DOHH2 (cell line): ENCODE measurements around the gene FFAR1.
"Not testable (repeated sequence)": the region's sequence is repeated elsewhere in the genome, so short reads cannot be mapped to it uniquely, and the experiment has no call there.

Experiments used
- H3F3A ChIP-seq: fragments of 200-600 bp; sonication (generic), shearing (Covaris generic); 2 replicates; pipeline ENCODE4 v1.6.0; 2016; ENCODE audit warnings: antibody characterized with exemption, mild to moderate bottlenecking; ENCODE audit not compliant: control insufficient read depth, insufficient read depth
- H3K27ac ChIP-seq: fragments of 200-600 bp; sonication (generic); 2 replicates; pipeline ENCODE4 v1.5.1; 2014; ENCODE audit warnings: low read depth, mild to moderate bottlenecking, low read length, moderate library complexity
- H3K27me3 ChIP-seq: fragments of 200-600 bp; sonication (generic); 2 replicates; pipeline ENCODE4 v1.6.1; 2014; ENCODE audit warnings: mild to moderate bottlenecking, low read length, mixed read lengths; ENCODE audit not compliant: control insufficient read depth
- H3K36me3 ChIP-seq: fragments of 200-600 bp; sonication (generic); 2 replicates; pipeline ENCODE4 v1.6.1; 2014; ENCODE audit warnings: mild to moderate bottlenecking, low read length, moderate library complexity, mixed read lengths; ENCODE audit not compliant: control insufficient read depth
- H3K4me1 ChIP-seq: fragments of 200-600 bp; sonication (generic); 2 replicates; pipeline ENCODE4 v1.6.1; 2014; ENCODE audit warnings: mild to moderate bottlenecking, low read length, mixed read lengths; ENCODE audit not compliant: control insufficient read depth
- H3K4me2 ChIP-seq: fragments of 200-600 bp; sonication (generic); 2 replicates; pipeline ENCODE4 v1.6.0; 2014; ENCODE audit warnings: mild to moderate bottlenecking, low read length, moderate library complexity
- H3K4me3 ChIP-seq: fragments of 200-600 bp; sonication (generic); 2 replicates; pipeline ENCODE4 v1.5.1; 2014; ENCODE audit warnings: mild to moderate bottlenecking, low read length, mixed read lengths
- H3K79me2 ChIP-seq: fragments of 200-600 bp; sonication (generic); 2 replicates; pipeline ENCODE4 v1.6.1; 2014; ENCODE audit warnings: mild to moderate bottlenecking, low read length, mixed read lengths; ENCODE audit not compliant: control insufficient read depth
- H3K9me2 ChIP-seq: fragments of 200-600 bp; sonication (generic); replicated peaks from 2 replicates; pipeline ENCODE4 v1.6.1; 2014; ENCODE audit warnings: mild to moderate bottlenecking, low read length, mixed read lengths; ENCODE audit not compliant: control insufficient read depth
- H3K9me3 ChIP-seq: fragments of 200-600 bp; sonication (generic); 2 replicates; pipeline ENCODE4 v1.6.1; 2014; ENCODE audit warnings: antibody characterized with exemption, low read length, mixed read lengths; ENCODE audit not compliant: control insufficient read depth, insufficient read depth
- H4K20me1 ChIP-seq: fragments of 200-600 bp; sonication (generic); 2 replicates; pipeline ENCODE4 v1.6.0; 2014; ENCODE audit warnings: low read depth, mild to moderate bottlenecking, antibody characterized with exemption, low read length, moderate library complexity; ENCODE audit not compliant: control insufficient read depth, insufficient read depth
- EZH2phosphoT487 ChIP-seq: fragments of 200-600 bp; sonication (generic); IDR thresholded peaks from 2 replicates; pipeline ENCODE4 v1.6.1; 2017; ENCODE audit warnings: borderline replicate concordance, mild to moderate bottlenecking, antibody characterized with exemption, low read length, moderate library complexity, mixed read lengths
- TF ChIP-seq, protein P1 (sequence below): fragments of 200-600 bp; sonication (generic); IDR thresholded peaks from one replicate; pipeline ENCODE4 v1.5.1; 2014; ENCODE audit warnings: antibody characterized with exemption, mild to moderate bottlenecking, low read depth, low read length; ENCODE audit not compliant: poor library complexity, severe bottlenecking

Gene FFAR1

DNA sequence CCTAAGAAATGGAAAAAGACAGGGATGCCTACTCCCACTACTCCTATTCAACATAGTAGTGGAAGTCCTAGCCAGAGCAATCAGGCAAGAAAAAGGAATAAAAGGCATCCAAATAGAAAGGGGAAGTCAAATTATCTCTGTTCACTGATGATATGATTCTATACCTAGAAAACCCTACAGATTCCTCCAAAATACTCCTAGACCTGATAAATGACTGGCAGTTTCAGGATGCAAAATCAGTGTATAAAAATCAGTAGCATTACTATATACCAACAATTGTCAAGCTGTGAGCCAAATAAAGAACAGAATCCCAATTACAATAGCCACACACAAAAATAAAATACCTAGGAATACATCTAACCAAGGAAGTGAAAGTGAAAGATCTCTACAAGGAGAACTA is 21.8 kb downstream of the FFAR1 start:
- H3K27ac ChIP-seq = no peak overlapping the region
- TF ChIP-seq EZH2phosphoT487 = no peak
- TF ChIP-seq, protein P1, sequence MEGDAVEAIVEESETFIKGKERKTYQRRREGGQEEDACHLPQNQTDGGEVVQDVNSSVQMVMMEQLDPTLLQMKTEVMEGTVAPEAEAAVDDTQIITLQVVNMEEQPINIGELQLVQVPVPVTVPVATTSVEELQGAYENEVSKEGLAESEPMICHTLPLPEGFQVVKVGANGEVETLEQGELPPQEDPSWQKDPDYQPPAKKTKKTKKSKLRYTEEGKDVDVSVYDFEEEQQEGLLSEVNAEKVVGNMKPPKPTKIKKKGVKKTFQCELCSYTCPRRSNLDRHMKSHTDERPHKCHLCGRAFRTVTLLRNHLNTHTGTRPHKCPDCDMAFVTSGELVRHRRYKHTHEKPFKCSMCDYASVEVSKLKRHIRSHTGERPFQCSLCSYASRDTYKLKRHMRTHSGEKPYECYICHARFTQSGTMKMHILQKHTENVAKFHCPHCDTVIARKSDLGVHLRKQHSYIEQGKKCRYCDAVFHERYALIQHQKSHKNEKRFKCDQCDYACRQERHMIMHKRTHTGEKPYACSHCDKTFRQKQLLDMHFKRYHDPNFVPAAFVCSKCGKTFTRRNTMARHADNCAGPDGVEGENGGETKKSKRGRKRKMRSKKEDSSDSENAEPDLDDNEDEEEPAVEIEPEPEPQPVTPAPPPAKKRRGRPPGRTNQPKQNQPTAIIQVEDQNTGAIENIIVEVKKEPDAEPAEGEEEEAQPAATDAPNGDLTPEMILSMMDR = no peak
- no peak overlapping the region for H3K4me2 ChIP-seq
- no peak overlapping the region for H3K4me3 ChIP-seq
- H3F3A ChIP-seq = no peaks in the 10 kb centered on the region
- H3K27me3 ChIP-seq = peaks cover 39% of the 10 kb centered on the region
- no peaks in the 10 kb centered on the region for H3K4me1 ChIP-seq
- H3K79me2 ChIP-seq = no peaks in the 10 kb centered on the region
- H4K20me1 ChIP-seq = no peaks in the 10 kb centered on the region
- H3K36me3 ChIP-seq = no peaks in the 10 kb centered on the region
- H3K9me3 ChIP-seq = peaks cover 2% of the 10 kb centered on the region; the same call in 1 of the 2 replicates
- no peaks in the 10 kb centered on the region for H3K9me2 ChIP-seq

GRCh38 chr19:35370722-35371121 is 23.0 kb downstream of the FFAR1 start, which contains the start of gene GPR42:
Gene GPR42, plus strand, starts transcription at chr19:35371068. Its CDS starts 292 bp downstream, at chr19:35371360.
- H3K4me3 ChIP-seq = no peak within 1 kb of the TSS
- H3K4me1 ChIP-seq = no peaks in the 10 kb centered on the region
- TF ChIP-seq, protein P1 = no peak
- no peak for TF ChIP-seq EZH2phosphoT487
- peaks cover 2% of the 10 kb centered on the region; the same call in 1 of the 2 replicates for H3K9me3 ChIP-seq
- no peaks in the 10 kb centered on the region for H3K79me2 ChIP-seq
- no peaks in the 10 kb centered on the region for H3K9me2 ChIP-seq
- no peak within 1 kb of the TSS for H3K27ac ChIP-seq
- H4K20me1 ChIP-seq = no peaks in the 10 kb centered on the region
- no peak within 1 kb of the TSS for H3K4me2 ChIP-seq
- H3K36me3 ChIP-seq = no peaks in the 10 kb centered on the region
- peaks cover 38% of the 10 kb centered on the region for H3K27me3 ChIP-seq
- H3F3A ChIP-seq = no peaks in the 10 kb centered on the region

GRCh38 chr19:35373492-35373891 is 25.8 kb downstream of the FFAR1 start:
- no peaks in the 10 kb centered on the region for H3K79me2 ChIP-seq
- peaks cover 24% of the 10 kb centered on the region for H3K27me3 ChIP-seq
- peaks cover 2% of the 10 kb centered on the region; the same call in 1 of the 2 replicates for H3K9me3 ChIP-seq
- H3K36me3 ChIP-seq = no peaks in the 10 kb centered on the region
- H4K20me1 ChIP-seq = no peaks in the 10 kb centered on the region
- H3F3A ChIP-seq = no peaks in the 10 kb centered on the region
- H3K27ac ChIP-seq = no peak overlapping the region
- no peaks in the 10 kb centered on the region for H3K4me1 ChIP-seq
- no peak for TF ChIP-seq EZH2phosphoT487
- TF ChIP-seq, protein P1 = no peak
- no peak overlapping the region for H3K4me2 ChIP-seq
- H3K9me2 ChIP-seq = no peaks in the 10 kb centered on the region
- H3K4me3 ChIP-seq = no peak overlapping the region

GRCh38 chr19:35374031-35374430 is 26.3 kb downstream of the FFAR1 start:
- H3K36me3 ChIP-seq, H3K9me3 ChIP-seq, H3K4me3 ChIP-seq, H3K27ac ChIP-seq, H4K20me1 ChIP-seq, H3K9me2 ChIP-seq, H3K4me2 ChIP-seq, H3K79me2 ChIP-seq, H3F3A ChIP-seq, H3K4me1 ChIP-seq: not testable (repeated sequence)
- H3K27me3 ChIP-seq = peaks cover 24% of the 10 kb centered on the region
